A673 (cell line): ENCODE measurements around the gene EPS15. TPM values are rescaled to one million over a fixed set of nuclear protein-coding genes. Genes with fewer than 3 reads are reported as not detected.
A peak's percentile ranks its signal among the peaks of the same experiment; 100 is the strongest.

Experiments
- BruUV-seq: library from RNA; stranded (reverse); fragments of 400-500 nt; replicated peaks from 2 replicates; lab custom pipeline; 2021; lab: Mats Ljungman, UMichigan
- CTCF ChIA-PET: fragments of 300-600 bp; sonication (Branson Sonifier 250); formaldehyde crosslinking; loops from one replicate; lab custom pipeline; 2022; ENCODE audit warnings: antibody characterized with exemption; lab: Charles Lee
- POLR2A ChIA-PET: fragments of 300-600 bp; sonication (Branson Sonifier 250); formaldehyde crosslinking; loops from one replicate; lab custom pipeline; 2022; ENCODE audit warnings: antibody characterized with exemption; ENCODE audit not compliant: low non-redundant PET; lab: Charles Lee
- DNase-seq: peaks from one replicate; pipeline ENCODE4 v3.0.0-alpha.2; 2015; ENCODE audit warnings: low spot score
- H3K27ac ChIP-seq: fragments of 200-600 bp; sonication (generic); 2 replicates; pipeline ENCODE4 v1.5.1; 2016; ENCODE audit warnings: mixed run types, low read depth, mild to moderate bottlenecking, mixed read lengths, antibody characterized with exemption, low read length; ENCODE audit not compliant: poor library complexity, severe bottlenecking
- H3K27me3 ChIP-seq: fragments of 200-600 bp; sonication (generic); replicated peaks from 2 replicates; pipeline ENCODE4 v1.6.1; 2017; ENCODE audit warnings: mixed run types, low read depth, mild to moderate bottlenecking, mixed read lengths, antibody characterized with exemption, low read length; ENCODE audit not compliant: insufficient read depth, poor library complexity
- H3K36me3 ChIP-seq: fragments of 200-600 bp; sonication (generic); 2 replicates; pipeline ENCODE4 v1.6.1; 2016; ENCODE audit warnings: mixed run types, mild to moderate bottlenecking, mixed read lengths, antibody characterized with exemption, low read length; ENCODE audit not compliant: insufficient read depth, poor library complexity, severe bottlenecking
- H3K4me1 ChIP-seq: fragments of 200-600 bp; sonication (generic); 2 replicates; pipeline ENCODE4 v1.6.1; 2017; ENCODE audit warnings: mixed run types, mild to moderate bottlenecking, mixed read lengths, antibody characterized with exemption, low read length; ENCODE audit not compliant: insufficient read depth, poor library complexity, severe bottlenecking
- H3K4me3 ChIP-seq: fragments of 200-600 bp; sonication (generic); 2 replicates; pipeline ENCODE4 v1.5.1; 2016; ENCODE audit warnings: low read depth, mixed run types, mild to moderate bottlenecking, mixed read lengths, low read length; ENCODE audit not compliant: poor library complexity, severe bottlenecking
- H3K9me3 ChIP-seq: fragments of 200-600 bp; sonication (generic); 2 replicates; pipeline ENCODE4 v1.6.1; 2016; ENCODE audit warnings: mixed run types, low read depth, mild to moderate bottlenecking, mixed read lengths, antibody characterized with exemption, low read length; ENCODE audit not compliant: poor library complexity, severe bottlenecking
- EZH2 ChIP-seq: fragments of 200-600 bp; sonication (generic); IDR thresholded peaks from 2 replicates; pipeline ENCODE4 v1.6.1; 2017; ENCODE audit warnings: borderline replicate concordance, low read depth, mild to moderate bottlenecking, mixed read lengths, antibody characterized with exemption, low read length; ENCODE audit not compliant: poor library complexity, severe bottlenecking
- intact Hi-C: fragments of 100-400 bp; cut with micrococcal nuclease; formaldehyde crosslinking; loops from one replicate; pipeline ENCODE4 v1.10.0; 2022; ENCODE audit not compliant: unreplicated experiment
- total RNA-seq: library from RNA; stranded (reverse); gene quantifications from 2 replicates; pipeline ENCODE4 v1.2.3, GENCODE V29; 2021
- TF ChIP-seq, protein P1 (sequence below): fragments of 300-800, 200-600 bp; sonication (generic); conservative IDR thresholded peaks from 2 replicates; pipeline ENCODE4 v1.5.1; 2017; ENCODE audit warnings: low read depth, mild to moderate bottlenecking, antibody characterized with exemption, low read length, moderate library complexity, mixed read lengths

EPS15 gene
- total RNA-seq, 1 experiment from 2014 or later: 50.6 TPM

DNA sequence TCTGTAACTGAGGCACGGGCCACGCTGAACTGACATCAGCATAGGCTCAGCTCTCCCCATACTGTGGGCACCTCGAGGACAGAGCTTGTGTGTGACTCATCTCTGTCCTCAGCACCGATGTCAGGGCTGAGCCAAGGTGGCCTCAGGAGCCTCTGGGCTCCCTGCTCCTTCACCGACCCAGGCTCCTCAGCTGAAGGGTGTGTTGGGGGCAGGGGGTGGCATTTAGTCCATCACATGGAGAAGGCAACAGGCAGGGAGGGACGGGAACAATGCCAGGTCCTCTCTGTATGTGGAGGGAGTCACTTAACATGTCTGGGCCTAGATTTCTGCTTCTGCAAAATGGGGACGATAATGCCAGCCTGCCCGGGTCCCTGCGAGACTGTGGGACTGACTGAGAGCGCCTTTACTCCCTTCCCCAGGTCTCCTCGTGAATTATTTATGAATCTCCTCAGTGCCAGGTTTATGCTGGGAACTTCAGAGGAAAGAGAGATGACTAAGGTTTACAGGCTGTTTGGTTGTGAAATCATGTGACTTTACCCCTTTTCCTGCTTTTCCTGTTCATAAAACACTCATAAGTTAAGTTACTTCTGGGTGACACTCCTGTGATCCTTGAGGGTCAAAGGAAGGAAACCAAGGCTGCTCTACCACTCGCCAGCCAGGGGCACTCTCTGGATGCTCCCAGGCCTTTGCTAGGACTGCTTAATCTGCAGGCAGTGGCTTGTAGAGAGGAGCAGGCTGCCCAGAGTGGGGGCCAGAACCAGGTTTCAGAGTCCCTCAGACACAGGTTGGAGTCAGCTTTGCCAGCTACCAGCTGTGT lies 204.9 kb downstream of the EPS15 start:
- DNase-seq: peak; percentile 49
- TF ChIP-seq, protein P1, sequence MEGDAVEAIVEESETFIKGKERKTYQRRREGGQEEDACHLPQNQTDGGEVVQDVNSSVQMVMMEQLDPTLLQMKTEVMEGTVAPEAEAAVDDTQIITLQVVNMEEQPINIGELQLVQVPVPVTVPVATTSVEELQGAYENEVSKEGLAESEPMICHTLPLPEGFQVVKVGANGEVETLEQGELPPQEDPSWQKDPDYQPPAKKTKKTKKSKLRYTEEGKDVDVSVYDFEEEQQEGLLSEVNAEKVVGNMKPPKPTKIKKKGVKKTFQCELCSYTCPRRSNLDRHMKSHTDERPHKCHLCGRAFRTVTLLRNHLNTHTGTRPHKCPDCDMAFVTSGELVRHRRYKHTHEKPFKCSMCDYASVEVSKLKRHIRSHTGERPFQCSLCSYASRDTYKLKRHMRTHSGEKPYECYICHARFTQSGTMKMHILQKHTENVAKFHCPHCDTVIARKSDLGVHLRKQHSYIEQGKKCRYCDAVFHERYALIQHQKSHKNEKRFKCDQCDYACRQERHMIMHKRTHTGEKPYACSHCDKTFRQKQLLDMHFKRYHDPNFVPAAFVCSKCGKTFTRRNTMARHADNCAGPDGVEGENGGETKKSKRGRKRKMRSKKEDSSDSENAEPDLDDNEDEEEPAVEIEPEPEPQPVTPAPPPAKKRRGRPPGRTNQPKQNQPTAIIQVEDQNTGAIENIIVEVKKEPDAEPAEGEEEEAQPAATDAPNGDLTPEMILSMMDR: no peak
- TF ChIP-seq EZH2: no peak
- Histone ChIP-seq H3K4me1 (peaks cover 9% of the 10 kb centered on the region), H3K36me3 (no peaks in the 10 kb centered on the region), H3K4me3 (no peak overlapping the region), H3K9me3 (no peaks in the 10 kb centered on the region), H3K27me3 (no peaks in the 10 kb centered on the region), H3K27ac (peak overlapping the region; percentile 12)
- intact Hi-C loops: no loop called here
- ChIA-PET CTCF (no interaction called here), POLR2A (no interaction called here)
- no TSS peak for BruUV-seq

DNA sequence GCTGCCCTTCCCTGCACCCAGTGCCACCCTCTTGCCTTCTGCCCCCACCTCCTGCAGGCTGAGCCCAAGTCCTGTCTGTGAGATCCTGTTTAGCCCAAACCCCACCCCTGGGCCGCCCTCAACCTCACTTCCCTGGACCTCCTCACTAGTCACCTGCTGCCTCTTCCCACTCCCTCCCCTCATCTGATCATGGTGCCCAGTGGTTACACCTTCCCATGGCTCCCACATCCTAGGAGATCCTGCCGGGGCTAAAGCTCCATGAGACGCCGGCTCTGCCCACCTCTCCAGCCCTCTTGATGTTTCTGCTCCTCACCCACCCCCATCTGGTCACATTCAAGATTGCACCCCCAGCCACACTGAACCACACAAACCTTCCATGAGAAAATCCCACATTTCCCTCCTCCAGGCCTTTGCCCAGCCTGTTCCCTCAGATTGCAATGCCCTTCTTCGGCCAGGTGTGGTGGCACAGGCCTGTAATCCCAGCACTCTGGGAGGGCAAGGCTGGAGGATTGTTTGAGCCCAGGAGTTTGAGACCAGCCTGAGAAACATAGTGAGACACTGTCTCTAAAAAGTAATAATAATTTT lies 205.7 kb downstream of the EPS15 start:
- Histone ChIP-seq H3K4me3 (no peak overlapping the region), H3K9me3 (no peaks in the 10 kb centered on the region), H3K4me1 (peaks cover 9% of the 10 kb centered on the region), H3K27me3 (no peaks in the 10 kb centered on the region), H3K27ac (no peak overlapping the region), H3K36me3 (no peaks in the 10 kb centered on the region)
- BruUV-seq: no TSS peak
- ChIA-PET POLR2A (no interaction called here), CTCF (no interaction called here)
- intact Hi-C loops: no loop called here
- DNase-seq: peak; percentile 31
- TF ChIP-seq EZH2: no peak
- TF ChIP-seq, protein P1: peak; percentile 43

DNA sequence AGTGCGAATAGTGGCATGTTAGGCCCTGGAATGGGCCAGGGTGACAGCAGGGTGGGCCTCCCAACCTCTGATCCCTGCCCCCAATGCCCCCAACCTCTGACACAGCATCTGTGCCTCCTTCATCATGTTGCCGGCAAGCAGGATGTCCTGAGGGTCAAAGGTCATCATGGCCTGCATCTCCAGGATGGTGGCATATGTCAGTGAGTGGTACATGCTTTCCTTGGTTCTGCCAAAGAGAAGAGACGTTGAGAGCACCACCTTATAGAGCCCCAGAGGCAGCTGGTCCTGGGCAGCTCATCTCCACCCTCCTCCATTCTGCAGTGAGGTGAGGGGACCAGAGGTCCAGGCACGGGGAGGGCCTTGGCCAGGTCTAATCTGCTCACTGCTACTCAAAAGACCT lies 206.3 kb downstream of the EPS15 start:
- no peak overlapping the region for H3K27ac ChIP-seq
- H3K36me3 ChIP-seq: no peaks in the 10 kb centered on the region
- DNase-seq: no peak
- BruUV-seq: no TSS peak
- intact Hi-C loops: no loop called here
- no peak for TF ChIP-seq EZH2
- TF ChIP-seq, protein P1: no peak
- no peak overlapping the region for H3K4me3 ChIP-seq
- ChIA-PET POLR2A (no interaction called here), CTCF (no interaction called here)
- peaks cover 9% of the 10 kb centered on the region for H3K4me1 ChIP-seq
- no peaks in the 10 kb centered on the region for H3K27me3 ChIP-seq
- H3K9me3 ChIP-seq: no peaks in the 10 kb centered on the region
